IPS-15b (cell line): ENCODE measurements around the gene EXO1.

Source experiments
- H3K27me3 ChIP-seq: one replicate; pipeline ENCODE4 v1.6.1; 2013; ENCODE audit warnings: low read length; ENCODE audit not compliant: control insufficient read depth, insufficient read depth
- H3K36me3 ChIP-seq: one replicate; pipeline ENCODE4 v1.6.1; 2013; ENCODE audit warnings: low read length; ENCODE audit not compliant: control insufficient read depth, insufficient read depth
- H3K4me1 ChIP-seq: one replicate; pipeline ENCODE4 v1.6.1; 2013; ENCODE audit warnings: mild to moderate bottlenecking, low read length; ENCODE audit not compliant: control insufficient read depth, insufficient read depth
- H3K4me3 ChIP-seq: one replicate; pipeline ENCODE4 v1.5.1; 2013; ENCODE audit warnings: low read depth, low read length
- H3K9ac ChIP-seq: one replicate; pipeline ENCODE4 v1.6.1; 2013; ENCODE audit warnings: low read depth, mild to moderate bottlenecking, low read length
- H3K9me3 ChIP-seq: one replicate; pipeline ENCODE4 v1.6.1; 2013; ENCODE audit warnings: mild to moderate bottlenecking, low read length; ENCODE audit not compliant: control insufficient read depth, insufficient read depth

EXO1 gene

GRCh38 chr1:241837901-241838300 lies 10.1 kb upstream of the EXO1 start:
- Histone ChIP-seq H3K4me3 (no peak overlapping the region), H3K9me3 (no peaks in the 10 kb centered on the region), H3K27me3 (no peaks in the 10 kb centered on the region), H3K9ac (no peak overlapping the region), H3K4me1 (no peaks in the 10 kb centered on the region), H3K36me3 (no peaks in the 10 kb centered on the region)

GRCh38 chr1:241838897-241839296 lies 9.1 kb upstream of the EXO1 start:
- Histone ChIP-seq H3K9ac (no peak overlapping the region), H3K9me3 (no peaks in the 10 kb centered on the region), H3K36me3 (no peaks in the 10 kb centered on the region), H3K27me3 (no peaks in the 10 kb centered on the region), H3K4me1 (no peaks in the 10 kb centered on the region), H3K4me3 (no peak overlapping the region)

- H3K4me1 ChIP-seq: no peaks in the 10 kb centered on the region
- no peaks in the 10 kb centered on the region for H3K27me3 ChIP-seq
- no peak overlapping the region for H3K4me3 ChIP-seq
- H3K36me3 ChIP-seq: no peaks in the 10 kb centered on the region
- H3K9ac ChIP-seq: no peak overlapping the region
- no peaks in the 10 kb centered on the region for H3K9me3 ChIP-seq
Measured at GRCh38 chr1:241839369-241839979, 8.5 kb upstream of the EXO1 start.

GRCh38 chr1:241840164-241840563 lies 7.8 kb upstream of the EXO1 start:
- Histone ChIP-seq H3K36me3 (no peaks in the 10 kb centered on the region), H3K9ac (no peak overlapping the region), H3K4me1 (no peaks in the 10 kb centered on the region), H3K9me3 (no peaks in the 10 kb centered on the region), H3K27me3 (no peaks in the 10 kb centered on the region), H3K4me3 (no peak overlapping the region)

DNA sequence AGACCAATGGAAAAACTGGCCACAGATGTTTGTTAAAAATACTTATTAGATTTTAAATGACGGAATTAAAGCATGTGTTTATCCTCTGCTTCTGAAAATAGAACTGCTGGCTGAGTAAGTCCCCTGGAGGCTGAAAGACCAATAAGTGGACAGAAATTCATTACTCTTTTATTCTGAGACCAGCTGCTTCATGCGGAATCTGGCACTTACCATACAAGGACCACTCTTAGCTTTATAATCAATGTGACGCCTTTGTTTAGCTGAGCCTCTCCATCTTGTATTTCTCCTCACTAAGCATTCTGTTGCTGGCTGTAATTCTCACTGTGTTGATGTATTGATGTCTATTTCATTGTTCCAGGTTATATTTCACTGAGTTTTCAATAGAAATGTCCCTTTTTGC lies 6.3 kb upstream of the EXO1 start:
- H3K4me1 ChIP-seq: no peaks in the 10 kb centered on the region
- H3K4me3 ChIP-seq: no peak overlapping the region
- H3K36me3 ChIP-seq: no peaks in the 10 kb centered on the region
- H3K9me3 ChIP-seq: no peaks in the 10 kb centered on the region
- H3K27me3 ChIP-seq: no peaks in the 10 kb centered on the region
- no peak overlapping the region for H3K9ac ChIP-seq

GRCh38 chr1:241842565-241842964 lies 5.4 kb upstream of the EXO1 start:
- H3K4me1 ChIP-seq: peaks cover 3% of the 10 kb centered on the region
- H3K9ac ChIP-seq: no peak overlapping the region
- H3K9me3 ChIP-seq: no peaks in the 10 kb centered on the region
- no peaks in the 10 kb centered on the region for H3K27me3 ChIP-seq
- no peak overlapping the region for H3K4me3 ChIP-seq
- H3K36me3 ChIP-seq: peaks cover 2% of the 10 kb centered on the region

- peaks cover 2% of the 10 kb centered on the region for H3K36me3 ChIP-seq
- no peak overlapping the region for H3K9ac ChIP-seq
- H3K27me3 ChIP-seq: no peaks in the 10 kb centered on the region
- no peaks in the 10 kb centered on the region for H3K9me3 ChIP-seq
- peaks cover 3% of the 10 kb centered on the region for H3K4me1 ChIP-seq
- no peak overlapping the region for H3K4me3 ChIP-seq
Measured at GRCh38 chr1:241844593-241844992, 3.4 kb upstream of the EXO1 start.

DNA sequence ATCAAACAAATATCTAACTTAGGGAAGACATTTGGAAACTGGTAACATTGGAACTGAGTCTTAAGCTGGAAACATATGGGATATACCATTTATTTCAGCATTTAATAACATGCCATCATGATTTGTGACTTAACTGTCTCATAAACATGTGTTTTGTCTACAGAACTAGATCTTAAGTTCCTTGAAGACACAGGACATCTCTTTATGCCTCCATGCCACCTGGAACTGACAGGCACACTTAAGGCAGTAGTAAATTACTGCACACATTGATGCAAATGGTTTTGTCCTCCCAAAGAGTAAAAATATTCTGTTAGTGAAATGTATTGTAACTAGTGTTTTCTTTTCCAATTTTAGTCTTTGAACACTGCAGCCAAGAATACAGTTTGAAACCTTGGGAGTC lies 1.6 kb upstream of the EXO1 start:
- Histone ChIP-seq H3K9ac (no peak overlapping the region), H3K36me3 (peaks cover 2% of the 10 kb centered on the region), H3K4me1 (peaks cover 3% of the 10 kb centered on the region), H3K4me3 (no peak overlapping the region), H3K9me3 (no peaks in the 10 kb centered on the region), H3K27me3 (no peaks in the 10 kb centered on the region)

- peak overlapping the region; percentile 99 for H3K4me3 ChIP-seq
- H3K4me1 ChIP-seq: peaks cover 3% of the 10 kb centered on the region
- H3K9me3 ChIP-seq: no peaks in the 10 kb centered on the region
- H3K9ac ChIP-seq: peak overlapping the region; percentile 70
- peaks cover 2% of the 10 kb centered on the region for H3K36me3 ChIP-seq
- no peaks in the 10 kb centered on the region for H3K27me3 ChIP-seq
Measured at GRCh38 chr1:241846862-241847539, 1.0 kb upstream of the EXO1 start.

DNA sequence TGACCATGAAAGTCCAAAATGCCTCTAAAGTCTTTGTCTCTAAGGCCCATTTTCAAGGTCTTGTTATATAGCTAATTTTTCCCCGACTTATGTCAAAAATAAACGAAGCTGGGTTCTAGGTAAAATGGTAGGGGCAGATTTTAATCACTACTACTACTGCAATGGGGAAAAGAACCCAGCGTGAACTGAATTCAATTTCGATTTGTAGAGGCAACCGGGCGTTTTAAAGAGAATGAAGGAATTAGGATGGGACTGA lies 536 bp upstream of the EXO1 start:
- H3K9ac ChIP-seq: peak overlapping the region; percentile 70
- H3K36me3 ChIP-seq: peaks cover 2% of the 10 kb centered on the region
- peak overlapping the region; percentile 99 for H3K4me3 ChIP-seq
- H3K9me3 ChIP-seq: no peaks in the 10 kb centered on the region
- H3K27me3 ChIP-seq: no peaks in the 10 kb centered on the region
- peaks cover 3% of the 10 kb centered on the region for H3K4me1 ChIP-seq

DNA sequence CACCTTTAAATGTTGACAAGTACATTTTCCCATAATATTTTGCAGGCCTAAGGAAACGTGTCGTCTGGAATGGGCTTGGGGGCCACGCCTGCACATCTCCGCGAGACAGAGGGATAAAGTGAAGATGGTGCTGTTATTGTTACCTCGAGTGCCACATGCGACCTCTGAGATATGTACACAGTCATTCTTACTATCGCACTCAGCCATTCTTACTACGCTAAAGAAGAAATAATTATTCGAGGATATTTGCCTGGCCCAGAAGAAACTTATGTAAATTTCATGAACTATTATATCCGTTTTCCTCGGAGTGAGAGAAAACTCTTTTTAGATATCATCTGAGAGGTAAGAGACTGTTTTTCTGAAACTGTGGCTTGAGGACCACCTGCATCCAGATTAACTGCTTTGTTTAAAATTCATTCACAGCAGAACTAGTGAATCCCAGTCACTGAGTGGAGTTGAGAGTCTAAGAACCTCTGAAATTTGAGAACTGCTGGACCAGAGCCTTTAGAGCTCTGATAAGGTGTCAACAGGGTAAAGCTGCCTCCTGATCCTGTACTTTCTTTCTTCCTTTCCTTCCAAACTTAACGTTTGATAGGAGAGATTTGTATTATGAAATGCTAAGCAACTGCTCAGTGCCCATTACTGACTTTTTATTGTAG lies 811 bp downstream of the EXO1 start:
- H3K9me3 ChIP-seq: no peaks in the 10 kb centered on the region
- H3K4me3 ChIP-seq: peak overlapping the region; percentile 99
- peak overlapping the region; percentile 97 for H3K9ac ChIP-seq
- no peaks in the 10 kb centered on the region for H3K27me3 ChIP-seq
- H3K36me3 ChIP-seq: peaks cover 7% of the 10 kb centered on the region
- peaks cover 3% of the 10 kb centered on the region for H3K4me1 ChIP-seq

- H3K9ac ChIP-seq: no peak overlapping the region
- peak overlapping the region; percentile 99 for H3K4me3 ChIP-seq
- H3K27me3 ChIP-seq: no peaks in the 10 kb centered on the region
- H3K4me1 ChIP-seq: peaks cover 3% of the 10 kb centered on the region
- peaks cover 9% of the 10 kb centered on the region for H3K36me3 ChIP-seq
- H3K9me3 ChIP-seq: no peaks in the 10 kb centered on the region
Measured at GRCh38 chr1:241849345-241849695, 1.3 kb downstream of the EXO1 start.
